ENCODE data around the gene DYNC2LI1.

DNA sequence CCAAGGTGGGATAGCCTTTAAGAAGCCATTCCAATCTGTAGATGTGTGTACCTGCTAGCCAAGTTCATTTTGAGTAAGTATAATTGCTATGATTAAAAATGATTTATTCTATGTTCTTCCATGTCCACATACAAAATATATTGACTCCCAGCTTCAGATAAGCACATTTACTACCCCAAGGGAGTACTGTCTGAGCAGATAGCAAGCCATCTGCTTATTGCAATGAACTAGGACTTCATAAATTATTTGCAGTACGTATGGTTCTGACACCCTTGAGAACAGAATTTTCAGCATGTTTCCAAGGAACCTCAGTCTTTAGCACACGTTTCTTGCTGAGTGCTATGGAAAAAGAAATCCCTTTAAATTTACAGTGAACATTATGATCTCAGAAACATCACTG is 36.6 kb downstream of the DYNC2LI1 start:
- no peak for TF ChIP-seq CTCF (conservative IDR thresholded peaks at IDR 0.05; ENCODE audit: low read length)
- no peak for TF ChIP-seq EZH2phosphoT487 (IDR thresholded peaks at IDR 0.05; ENCODE audit: borderline replicate concordance, low read depth, low read length)

Measured in OCI-LY7 (cell line).